Testis (tissue), 3 donors: ENCODE measurements around the gene TTC39A. TPM values are rescaled to one million over a fixed set of nuclear protein-coding genes. Genes with fewer than 3 reads are reported as not detected.

Source experiments
- DNase-seq: peaks from one replicate; pipeline ENCODE4 v3.0.0-alpha.2; 2019
- H3K27ac ChIP-seq, 2 donors: fragments of 200-600 bp; sonication (generic); one replicate each; pipeline ENCODE4 v1.5.1; 2019
- H3K27me3 ChIP-seq: fragments of 200-600 bp; sonication (generic); one replicate; pipeline ENCODE4 v1.5.1; 2019
- H3K36me3 ChIP-seq: fragments of 200-600 bp; sonication (generic); one replicate; pipeline ENCODE4 v1.5.1; 2017; ENCODE audit warnings: low read depth; ENCODE audit errors: missing control alignments
- H3K4me1 ChIP-seq: fragments of 200-600 bp; sonication (generic); one replicate; pipeline ENCODE4 v1.5.1; 2019
- H3K4me3 ChIP-seq, 2 donors: fragments of 200-600 bp; sonication (generic); one replicate each; pipeline ENCODE4 v1.5.1; 2017 to 2019
- H3K9me3 ChIP-seq: fragments of 200-600 bp; sonication (generic); one replicate; pipeline ENCODE4 v1.5.1; 2017
- POLR2A ChIP-seq: fragments of 450-650 bp; IDR thresholded peaks from one replicate; pipeline ENCODE4 v1.6.1; 2017; ENCODE audit warnings: antibody characterized with exemption, mild to moderate bottlenecking, moderate library complexity
- WGBS, 2 donors: methylation state at CpG; one replicate each; pipeline ENCODE4 v1.1.5; 2018; 5-methylcytosine and 5-hydroxymethylcytosine counted together
- intact Hi-C: fragments of 100-400 bp; cut with DNase I; formaldehyde crosslinking; loops from one replicate; pipeline ENCODE4 v1.15.1; 2023; ENCODE audit warnings: low total_unique reads
- polyA plus RNA-seq: library from polyadenylated mRNA; stranded (reverse); fragments of 350-450 nt; fragmentation: Illumina TruSeq; extraction: RNeasy Lipid Tissue Mini Kit (QIAGEN cat#74804); gene quantifications from one replicate; pipeline ENCODE4 v1.2.3, GENCODE V29; 2014; ENCODE audit warnings: low read depth, low replicate concordance; ENCODE audit not compliant: insufficient read depth
- total RNA-seq, 2 donors: library from RNA; depleted of rRNA; stranded (reverse); fragments of >200 nt; gene quantifications; one replicate each; pipeline ENCODE4 v1.2.3, GENCODE V29; 2016
- TF ChIP-seq, protein P1 (sequence below), 3 experiments: fragments of 450-650 bp in 2 of 3; fragments of 200-600 bp in 1 of 3; sonication (generic) in 1 of 3; IDR thresholded peaks; one replicate each; pipeline ENCODE4 v1.5.1; 2016 to 2019; ENCODE audit warnings: antibody characterized with exemption in 3 of 3, mild to moderate bottlenecking in 2 of 3, moderate library complexity in 1 of 3

TTC39A gene
- total and polyA plus RNA-seq, 3 donors from 2014 or later: 64.7 to 121 (median 120) TPM

DNA sequence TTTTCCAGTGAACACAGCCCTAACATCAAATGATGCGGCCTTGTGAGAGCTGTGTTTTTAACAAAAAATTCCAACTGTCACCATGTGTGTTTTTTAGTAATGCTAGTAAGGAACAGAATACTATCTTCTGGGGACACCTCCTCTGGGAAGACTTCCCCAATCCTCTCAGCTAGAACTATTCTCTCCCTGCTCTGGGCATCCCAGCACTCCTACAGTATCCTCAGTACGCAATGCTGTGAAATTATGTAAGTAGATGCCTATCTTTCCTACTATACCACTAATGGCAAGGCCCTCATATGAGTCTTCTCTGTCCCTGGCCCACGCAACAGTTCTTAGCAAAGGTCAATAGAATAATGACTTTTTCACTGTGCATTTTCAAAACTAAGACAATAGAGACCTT lies 19.5 kb upstream of the TTC39A start:
- no peaks in the 10 kb centered on the region for H3K27me3 ChIP-seq
- no peak overlapping the region for H3K27ac ChIP-seq
- peaks cover 6% of the 10 kb centered on the region for H3K4me1 ChIP-seq
- intact Hi-C loops: no loop called here
- DNase-seq: no peak
- H3K36me3 ChIP-seq: no peaks in the 10 kb centered on the region
- 85 to 96% methylated on average over 3 of the region's 3 CpGs for WGBS, 2 donors
- TF ChIP-seq POLR2A: no peak
- TF ChIP-seq, protein P1, sequence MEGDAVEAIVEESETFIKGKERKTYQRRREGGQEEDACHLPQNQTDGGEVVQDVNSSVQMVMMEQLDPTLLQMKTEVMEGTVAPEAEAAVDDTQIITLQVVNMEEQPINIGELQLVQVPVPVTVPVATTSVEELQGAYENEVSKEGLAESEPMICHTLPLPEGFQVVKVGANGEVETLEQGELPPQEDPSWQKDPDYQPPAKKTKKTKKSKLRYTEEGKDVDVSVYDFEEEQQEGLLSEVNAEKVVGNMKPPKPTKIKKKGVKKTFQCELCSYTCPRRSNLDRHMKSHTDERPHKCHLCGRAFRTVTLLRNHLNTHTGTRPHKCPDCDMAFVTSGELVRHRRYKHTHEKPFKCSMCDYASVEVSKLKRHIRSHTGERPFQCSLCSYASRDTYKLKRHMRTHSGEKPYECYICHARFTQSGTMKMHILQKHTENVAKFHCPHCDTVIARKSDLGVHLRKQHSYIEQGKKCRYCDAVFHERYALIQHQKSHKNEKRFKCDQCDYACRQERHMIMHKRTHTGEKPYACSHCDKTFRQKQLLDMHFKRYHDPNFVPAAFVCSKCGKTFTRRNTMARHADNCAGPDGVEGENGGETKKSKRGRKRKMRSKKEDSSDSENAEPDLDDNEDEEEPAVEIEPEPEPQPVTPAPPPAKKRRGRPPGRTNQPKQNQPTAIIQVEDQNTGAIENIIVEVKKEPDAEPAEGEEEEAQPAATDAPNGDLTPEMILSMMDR (IDR thresholded peaks at IDR 0.05): no peak
- H3K9me3 ChIP-seq: no peaks in the 10 kb centered on the region
- H3K4me3 ChIP-seq: no peak overlapping the region

DNA sequence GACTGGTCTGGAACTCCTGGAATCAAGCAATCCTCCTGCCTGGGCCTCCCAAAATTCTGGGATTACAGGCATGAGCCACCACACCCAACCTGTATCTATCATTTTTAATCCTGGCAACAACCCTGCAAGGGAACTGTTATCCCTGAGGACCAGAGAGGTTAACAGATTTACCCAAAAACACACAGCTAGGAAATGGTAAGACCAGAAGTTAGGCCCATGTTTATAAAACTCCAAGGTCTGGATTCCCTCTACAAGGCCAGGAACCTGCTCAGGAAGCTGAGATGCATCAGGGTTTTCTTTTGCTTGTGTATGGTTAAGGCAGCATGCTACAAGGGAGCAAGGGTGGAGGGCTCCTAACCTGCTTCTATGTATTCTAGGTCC lies 17.8 kb upstream of the TTC39A start:
- Histone ChIP-seq H3K4me1 (peaks cover 6% of the 10 kb centered on the region), H3K4me3 (no peak overlapping the region), H3K36me3 (no peaks in the 10 kb centered on the region), H3K27me3 (no peaks in the 10 kb centered on the region), H3K27ac (no peak overlapping the region), H3K9me3 (no peaks in the 10 kb centered on the region)
- intact Hi-C loops: no loop called here
- TF ChIP-seq POLR2A: no peak
- TF ChIP-seq, protein P1 (IDR thresholded peaks at IDR 0.05): no peak
- DNase-seq: no peak

DNA sequence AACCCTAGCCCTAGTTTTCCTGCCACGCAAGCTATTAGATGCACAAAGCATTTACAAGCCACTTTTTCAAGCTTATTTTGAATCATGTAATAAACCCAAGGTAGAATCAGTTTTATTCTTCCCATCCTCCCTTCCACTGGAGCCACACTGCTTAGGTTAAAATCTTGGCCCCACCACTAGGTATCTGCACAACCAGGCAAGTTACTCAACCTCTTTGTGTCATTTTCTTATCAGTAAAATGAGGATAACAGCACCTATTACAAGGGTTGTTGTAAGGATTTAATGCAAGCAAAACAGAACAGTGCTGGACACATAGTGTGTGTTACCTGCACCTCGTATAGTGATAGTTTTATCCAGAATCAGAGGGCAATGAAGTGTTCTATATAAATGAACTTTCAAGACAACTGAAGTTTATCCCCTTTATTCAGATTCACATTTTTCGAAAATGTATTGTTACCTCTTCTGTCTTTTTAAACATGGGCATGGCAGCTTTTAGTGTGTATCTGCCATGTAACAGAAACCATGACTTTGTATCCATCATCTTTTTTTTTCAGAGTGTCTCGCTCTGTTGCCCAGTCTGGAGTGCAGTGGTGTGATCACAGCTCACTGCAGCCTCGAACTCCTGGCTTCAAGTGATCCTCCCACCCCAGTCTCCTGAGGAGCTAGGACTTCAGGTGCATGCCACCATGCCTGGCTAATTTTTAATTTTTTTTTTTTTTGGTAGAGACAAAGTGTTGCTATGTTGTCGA lies 17.2 kb upstream of the TTC39A start:
- Histone ChIP-seq H3K27ac (no peak overlapping the region), H3K9me3 (no peaks in the 10 kb centered on the region), H3K36me3 (no peaks in the 10 kb centered on the region), H3K4me1 (peaks cover 5% of the 10 kb centered on the region), H3K4me3 (no peak overlapping the region), H3K27me3 (no peaks in the 10 kb centered on the region)
- no peak for TF ChIP-seq POLR2A
- TF ChIP-seq, protein P1 (IDR thresholded peaks at IDR 0.05): no peak
- no peak for DNase-seq
- WGBS, 2 donors: 83 to 86% methylated on average over 6 of the region's 6 CpGs
- intact Hi-C loops: no loop called here

DNA sequence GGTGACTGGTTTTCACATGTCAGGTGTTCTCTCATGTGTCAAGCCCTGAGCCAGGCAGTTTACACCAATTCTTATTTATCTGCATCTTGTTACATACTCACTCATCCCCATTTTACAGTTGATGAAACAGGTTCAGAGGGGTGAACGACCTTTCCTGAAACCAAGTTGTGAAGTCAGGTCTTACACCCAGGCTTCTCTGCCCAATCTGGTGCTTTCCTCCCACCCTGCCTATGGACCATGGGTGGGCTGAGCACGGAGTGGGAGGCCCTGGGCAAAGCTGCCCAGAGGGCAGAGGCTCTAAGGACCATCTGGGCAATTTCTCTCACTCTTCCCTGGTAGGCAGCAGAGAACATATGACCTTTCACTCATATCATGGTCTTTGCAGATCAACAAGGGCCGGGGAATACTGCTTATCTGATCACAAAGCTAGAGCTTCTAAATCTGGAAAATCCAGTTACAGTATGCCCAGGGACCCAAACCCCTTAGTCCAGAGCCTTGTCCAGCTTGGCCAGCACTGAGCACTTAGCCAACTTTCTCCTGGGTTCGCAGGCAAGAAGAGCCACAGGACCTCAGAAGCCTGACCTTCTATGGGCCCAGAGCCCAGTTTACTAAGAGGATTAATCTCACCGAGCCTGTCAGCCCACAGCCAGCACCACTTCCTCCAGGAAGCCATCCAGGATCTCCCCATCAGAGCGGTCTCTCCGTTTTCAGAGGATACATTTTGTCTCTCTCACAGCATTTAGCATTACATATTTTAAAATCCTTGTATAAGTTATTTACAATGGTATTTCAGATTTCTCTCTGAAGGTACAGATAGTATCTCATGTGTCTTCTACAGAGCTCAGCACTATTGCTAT lies 16.0 kb upstream of the TTC39A start:
- H3K36me3 ChIP-seq: no peaks in the 10 kb centered on the region
- H3K27ac ChIP-seq: no peak overlapping the region
- 82 to 86% methylated on average over 6 to 7 of the region's 7 CpGs for WGBS, 2 donors
- no peaks in the 10 kb centered on the region for H3K27me3 ChIP-seq
- DNase-seq: no peak
- no peak for TF ChIP-seq POLR2A
- TF ChIP-seq, protein P1 (IDR thresholded peaks at IDR 0.05): no peak
- no peak overlapping the region for H3K4me3 ChIP-seq
- intact Hi-C loops: no loop called here
- no peaks in the 10 kb centered on the region for H3K4me1 ChIP-seq
- no peaks in the 10 kb centered on the region for H3K9me3 ChIP-seq
